ENCODE measurements around the gene FOXL1. TPM values are rescaled to one million over a fixed set of nuclear protein-coding genes. Genes with fewer than 3 reads are reported as not detected.

FOXL1 gene
- total and polyA plus RNA-seq, 2 of the 13 experiments (the other 11 are each of a cell fraction or from before 2014, with no cell fraction given) = not detected

- no peaks in the 10 kb centered on the region for H3K36me3 ChIP-seq (replicated peaks in 1 of 2; ENCODE audit: control insufficient read depth in 1 of 2, insufficient read depth in 2 of 2, low read length in 2 of 2)
- POLR2A ChIA-PET = no interaction called here
- TF ChIP-seq ZSCAN31 (CRISPR knock-in tag; IDR thresholded peaks at IDR 0.05; ENCODE audit: low read depth) (no peak), ZNF746 (CRISPR knock-in tag; IDR thresholded peaks at IDR 0.05) (no peak), CC2D1A (CRISPR knock-in tag; IDR thresholded peaks at IDR 0.05) (no peak), KDM1A (CRISPR knock-in tag; IDR thresholded peaks at IDR 0.05) (no peak), FOXK1 (CRISPR knock-in tag; IDR thresholded peaks at IDR 0.05; ENCODE audit: borderline replicate concordance, low read depth) (no peak), CEBPB (IDR thresholded peaks at IDR 0.05; ENCODE audit: borderline replicate concordance, low read depth, low read length) (no peak), ZNF800 (CRISPR knock-in tag; IDR thresholded peaks at IDR 0.05) (no peak), ZBTB25 (CRISPR knock-in tag; IDR thresholded peaks at IDR 0.05) (no peak), NCOR1 (IDR thresholded peaks at IDR 0.05; ENCODE audit: borderline replicate concordance, low read length) (no peak), ESRRA (CRISPR knock-in tag; IDR thresholded peaks at IDR 0.05; ENCODE audit: low read depth) (no peak), MLXIP (CRISPR knock-in tag; IDR thresholded peaks at IDR 0.05; ENCODE audit: borderline replicate concordance) (no peak), MXI1 (IDR thresholded peaks at IDR 0.05; ENCODE audit: borderline replicate concordance, low read depth, low read length) (no peak), MBD4 (IDR thresholded peaks at IDR 0.05; ENCODE audit: borderline replicate concordance, low read length) (no peak), NR1H2 (CRISPR knock-in tag; IDR thresholded peaks at IDR 0.05; ENCODE audit: borderline replicate concordance, low read depth) (no peak)
- TF ChIP-seq, protein P1, sequence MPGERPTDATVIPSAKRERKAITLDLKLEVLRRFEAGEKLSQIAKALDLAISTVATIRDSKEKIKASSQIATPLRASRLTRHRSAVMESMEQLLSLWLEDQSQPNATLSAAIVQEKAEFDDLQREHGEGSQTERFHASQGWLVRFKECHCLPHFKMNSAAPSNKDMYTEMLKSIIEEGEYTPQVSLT (CRISPR knock-in tag; IDR thresholded peaks at IDR 0.05; ENCODE audit: borderline replicate concordance, low read depth) = no peak
- TF ChIP-seq, protein P2, sequence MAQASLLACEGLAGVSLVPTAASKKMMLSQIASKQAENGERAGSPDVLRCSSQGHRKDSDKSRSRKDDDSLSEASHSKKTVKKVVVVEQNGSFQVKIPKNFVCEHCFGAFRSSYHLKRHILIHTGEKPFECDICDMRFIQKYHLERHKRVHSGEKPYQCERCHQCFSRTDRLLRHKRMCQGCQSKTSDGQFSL (CRISPR knock-in tag; IDR thresholded peaks at IDR 0.05) = no peak
- CTCF ChIA-PET (ENCODE audit: low intra/inter-chr PET ratio, low total read pairs) = no interaction called here
- H3K9ac ChIP-seq (ENCODE audit: insufficient read depth, low read depth, low read length) = no peak overlapping the region
- FAIRE-seq (no peak), ATAC-seq (no peak), DNase-seq (ENCODE audit: low spot score) (no peak)
- H3K4me1 ChIP-seq (ENCODE audit: insufficient read depth, low read length) = peaks cover under 1% of the 10 kb centered on the region; the same call in 1 of the 2 replicates
- H3K27me3 ChIP-seq (ENCODE audit: control insufficient read depth in 1 of 2, insufficient read depth in 2 of 2, low read length in 2 of 2) = peaks cover 4 to 67% of the 10 kb centered on the region in 2 experiments
- no peaks in the 10 kb centered on the region; the same call in 1 of the 2 replicates for H4K20me1 ChIP-seq (ENCODE audit: insufficient read depth, low read length)
- H3K4me2 ChIP-seq (ENCODE audit: low read depth, low read length) = no peak overlapping the region
- H3K9me3 ChIP-seq (ENCODE audit: low read length) = no peaks in the 10 kb centered on the region
- no peak overlapping the region for H3K4me3 ChIP-seq (replicated peaks in 1 of 3; ENCODE audit: insufficient read depth in 1 of 3, low read depth in 2 of 3, low read length in 3 of 3)
- H3K79me2 ChIP-seq (ENCODE audit: insufficient read depth, low read length) = no peaks in the 10 kb centered on the region
- H3K27ac ChIP-seq (ENCODE audit: extremely low read length, insufficient read depth, low read length) = no peak overlapping the region
- no peak overlapping the region for H2AFZ ChIP-seq (ENCODE audit: low read length)
- WGBS (ENCODE audit: low lambda C conversion rate) = 4% methylated on average over 4 of the region's 4 CpGs
- in situ Hi-C loops (cut with HindIII; ENCODE audit: extremely low pct_ligation_motif_present, low pct_unique_long_range_greater_than_20kb) (no loop called here), intact Hi-C loops (cut with micrococcal nuclease; ENCODE audit: unreplicated experiment) (loop anchor here (10.0 kb wide), 1 partner anchor 273 kb away; no protein-coding TSS in a partner anchor)
- no TSS peak for BruUV-seq (replicated peaks)
These were observed 3.1 kb downstream of the FOXL1 start for GRCh38 chr16:86581458-86581857.
